HG03565 (cell line): ENCODE measurements around the gene RFX6.

Experiments
- ATAC-seq: cut with Tn5 transposase; IDR thresholded peaks from one replicate; pipeline ENCODE4 v1.9.1; 2021; ENCODE audit warnings: mild to moderate bottlenecking, moderate library complexity; ENCODE audit not compliant: unreplicated experiment

RFX6 gene

GRCh38 chr6:116966675-116967576 is 89.9 kb downstream of the RFX6 start:
- ATAC-seq, result no peak

- peak; percentile 88 for ATAC-seq
Observed at GRCh38 chr6:116969211-116969863, 92.3 kb downstream of the RFX6 start.

GRCh38 chr6:116971959-116972358 is 94.9 kb downstream of the RFX6 start:
- peak; percentile 71 for ATAC-seq

- ATAC-seq, result no peak
Observed at GRCh38 chr6:116973976-116974375, 96.9 kb downstream of the RFX6 start.

GRCh38 chr6:116974526-116975316 is 97.7 kb downstream of the RFX6 start:
- no peak for ATAC-seq

GRCh38 chr6:116975600-116975999 is 98.6 kb downstream of the RFX6 start:
- ATAC-seq, result no peak

- no peak for ATAC-seq
Observed at GRCh38 chr6:116979560-116979959, 102.5 kb downstream of the RFX6 start.
